ENCODE data around the gene PCSK6.

PCSK6 gene

DNA sequence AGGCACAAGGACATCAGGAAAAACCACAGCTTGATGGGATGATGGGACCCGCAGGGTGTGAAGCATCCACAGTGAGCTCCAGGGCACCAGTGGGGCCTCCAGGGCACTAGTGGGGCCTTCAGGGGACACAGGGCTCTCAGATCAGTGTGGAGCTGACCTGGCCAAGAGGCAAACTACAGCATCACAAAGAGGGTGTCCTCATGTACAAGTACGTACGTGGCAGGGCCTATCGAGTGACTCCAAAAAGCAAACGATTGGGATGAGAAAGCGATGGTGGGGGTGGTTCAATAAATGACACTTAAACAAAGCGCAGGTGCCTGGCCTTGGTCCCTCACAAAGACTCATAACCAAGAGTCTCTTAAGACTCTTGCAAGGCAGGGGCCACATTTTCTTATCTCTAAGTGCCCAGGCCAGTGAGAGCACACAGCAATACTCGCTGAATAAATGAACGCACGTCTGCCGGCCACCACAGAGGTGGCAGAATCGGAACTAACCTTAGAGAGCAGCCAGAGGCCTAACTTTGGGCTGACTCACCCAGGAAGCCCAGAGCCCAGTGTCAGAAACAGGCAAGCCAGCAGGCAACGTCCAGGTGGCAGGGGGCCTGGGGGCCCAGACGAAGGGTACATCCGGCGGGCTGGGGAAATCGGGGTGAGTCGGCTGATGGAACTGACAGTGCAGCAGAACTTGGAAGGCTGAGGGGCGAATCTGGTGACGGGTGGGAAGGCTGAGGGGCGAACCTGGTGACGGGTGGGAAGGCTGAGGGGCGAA, 8.7 kb downstream of the PCSK6 start:
- Histone ChIP-seq H3K27ac (no peak overlapping the region), H3K4me3 (no peak overlapping the region)
- DNase-seq (ENCODE audit: low spot score), result no peak
- TF ChIP-seq, protein P1, sequence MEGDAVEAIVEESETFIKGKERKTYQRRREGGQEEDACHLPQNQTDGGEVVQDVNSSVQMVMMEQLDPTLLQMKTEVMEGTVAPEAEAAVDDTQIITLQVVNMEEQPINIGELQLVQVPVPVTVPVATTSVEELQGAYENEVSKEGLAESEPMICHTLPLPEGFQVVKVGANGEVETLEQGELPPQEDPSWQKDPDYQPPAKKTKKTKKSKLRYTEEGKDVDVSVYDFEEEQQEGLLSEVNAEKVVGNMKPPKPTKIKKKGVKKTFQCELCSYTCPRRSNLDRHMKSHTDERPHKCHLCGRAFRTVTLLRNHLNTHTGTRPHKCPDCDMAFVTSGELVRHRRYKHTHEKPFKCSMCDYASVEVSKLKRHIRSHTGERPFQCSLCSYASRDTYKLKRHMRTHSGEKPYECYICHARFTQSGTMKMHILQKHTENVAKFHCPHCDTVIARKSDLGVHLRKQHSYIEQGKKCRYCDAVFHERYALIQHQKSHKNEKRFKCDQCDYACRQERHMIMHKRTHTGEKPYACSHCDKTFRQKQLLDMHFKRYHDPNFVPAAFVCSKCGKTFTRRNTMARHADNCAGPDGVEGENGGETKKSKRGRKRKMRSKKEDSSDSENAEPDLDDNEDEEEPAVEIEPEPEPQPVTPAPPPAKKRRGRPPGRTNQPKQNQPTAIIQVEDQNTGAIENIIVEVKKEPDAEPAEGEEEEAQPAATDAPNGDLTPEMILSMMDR (IDR thresholded peaks at IDR 0.05), result no peak

DNA sequence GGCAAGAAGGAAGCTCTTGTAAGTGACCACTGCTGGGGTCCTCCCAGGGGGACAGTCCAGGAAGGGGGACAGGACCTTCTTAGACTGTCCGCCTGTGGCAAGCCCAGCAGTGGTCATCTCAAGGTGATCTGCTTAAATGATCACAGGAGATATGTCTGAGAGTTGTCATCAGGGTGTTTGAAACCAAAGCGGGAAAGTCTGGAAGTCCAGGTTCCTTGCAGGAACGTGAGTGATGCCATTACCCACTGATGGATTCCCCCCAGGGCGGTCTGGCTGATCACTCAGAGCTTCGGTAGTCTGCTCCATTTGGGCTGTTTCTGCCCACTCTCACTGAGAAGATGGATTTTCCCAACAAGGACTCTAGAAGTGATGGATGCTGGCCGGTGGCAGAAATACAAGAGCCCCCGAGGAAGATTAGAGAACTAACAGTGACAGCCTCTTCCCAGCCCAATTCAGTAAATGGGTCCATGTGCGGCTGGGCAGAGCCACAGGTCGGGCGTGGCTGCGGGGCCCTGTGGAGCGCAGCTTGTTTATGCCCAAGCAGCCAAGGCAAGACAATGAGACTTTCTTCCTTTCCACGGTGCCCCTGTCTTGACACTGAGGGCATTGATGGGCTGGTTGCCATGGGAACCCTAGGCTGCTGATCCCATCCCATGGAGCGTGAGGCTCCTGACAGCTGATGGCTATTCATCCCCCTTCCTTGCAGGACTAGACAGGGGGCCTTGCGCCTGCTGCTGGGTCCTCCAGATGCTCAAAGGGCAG, 9.5 kb downstream of the PCSK6 start:
- H3K4me3 ChIP-seq, result no peak overlapping the region
- TF ChIP-seq, protein P1 (IDR thresholded peaks at IDR 0.05), result no peak
- no peak for DNase-seq (ENCODE audit: low spot score)

DNA sequence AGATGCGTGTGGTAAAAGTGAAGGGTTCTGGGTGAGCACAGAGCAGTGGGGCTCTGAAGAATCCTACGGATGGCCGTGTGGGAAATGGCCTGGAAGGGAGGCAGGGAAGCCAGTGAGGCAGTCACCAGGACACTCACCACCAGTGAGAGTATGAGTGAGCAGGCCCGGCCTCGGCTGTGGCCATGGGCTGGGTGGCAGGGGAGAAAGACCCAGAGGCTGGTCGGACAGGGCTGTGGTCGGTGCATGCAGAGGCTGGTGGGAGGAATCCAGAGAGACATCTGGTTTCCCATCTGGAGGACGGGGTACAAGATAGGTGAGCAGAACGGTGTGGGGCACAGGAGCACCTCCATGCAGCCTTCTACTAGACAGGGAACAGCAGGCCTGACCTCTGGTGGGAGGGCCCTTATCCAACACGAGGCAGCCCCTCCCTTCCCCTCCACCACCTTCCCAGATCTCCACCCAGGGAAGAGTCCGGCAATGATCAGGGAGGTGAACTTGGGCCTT, 10.1 kb downstream of the PCSK6 start:
- Histone ChIP-seq H3K4me3 (no peak overlapping the region), H3K27ac (no peak overlapping the region)
- no peak for DNase-seq (ENCODE audit: low spot score)
- TF ChIP-seq, protein P1 (IDR thresholded peaks at IDR 0.05), result no peak

More for the DNA sequence above, 9.5 kb downstream of the PCSK6 start:
- no peak overlapping the region for H3K27ac ChIP-seq

DNA sequence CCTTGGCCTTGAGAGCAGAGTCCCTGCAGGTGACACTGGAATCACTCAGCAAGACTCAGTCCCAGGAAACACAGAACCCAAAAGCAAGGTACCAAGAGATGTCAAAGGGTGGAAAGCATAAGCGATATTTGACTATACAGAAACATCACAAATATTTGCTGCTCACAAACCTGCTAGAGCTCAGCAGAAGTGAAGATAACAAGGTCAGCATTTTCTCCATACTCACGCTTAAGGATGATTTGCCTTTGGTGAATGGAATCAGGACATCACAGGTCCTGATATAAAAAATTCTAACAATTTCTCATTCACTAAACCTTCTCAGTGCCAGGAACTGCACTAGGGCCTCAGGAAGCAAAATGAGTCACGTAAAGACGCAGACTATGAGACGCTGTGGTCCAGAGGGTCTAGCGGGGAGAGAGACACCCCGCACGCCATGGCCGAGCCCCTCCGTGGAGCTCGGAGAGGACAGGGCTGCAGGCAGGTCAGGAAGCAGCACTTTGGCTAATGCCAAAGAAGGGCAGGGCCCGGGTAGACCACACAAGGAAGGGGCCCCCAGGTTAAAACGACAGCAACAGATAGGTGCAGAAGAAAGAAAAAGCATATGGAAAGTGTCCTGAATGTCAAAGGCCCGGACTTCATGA, 10.7 kb downstream of the PCSK6 start:
- Histone ChIP-seq H3K4me3 (no peak overlapping the region), H3K27ac (no peak overlapping the region)
- TF ChIP-seq, protein P1 (IDR thresholded peaks at IDR 0.05), result no peak
- DNase-seq (ENCODE audit: low spot score), result no peak

GRCh38 chr15:101477851-101478362, 11.6 kb downstream of the PCSK6 start:
- no peak overlapping the region for H3K4me3 ChIP-seq
- H3K27ac ChIP-seq, result no peak overlapping the region
- no peak for DNase-seq (ENCODE audit: low spot score)
- TF ChIP-seq, protein P1 (IDR thresholded peaks at IDR 0.05), result no peak

DNA sequence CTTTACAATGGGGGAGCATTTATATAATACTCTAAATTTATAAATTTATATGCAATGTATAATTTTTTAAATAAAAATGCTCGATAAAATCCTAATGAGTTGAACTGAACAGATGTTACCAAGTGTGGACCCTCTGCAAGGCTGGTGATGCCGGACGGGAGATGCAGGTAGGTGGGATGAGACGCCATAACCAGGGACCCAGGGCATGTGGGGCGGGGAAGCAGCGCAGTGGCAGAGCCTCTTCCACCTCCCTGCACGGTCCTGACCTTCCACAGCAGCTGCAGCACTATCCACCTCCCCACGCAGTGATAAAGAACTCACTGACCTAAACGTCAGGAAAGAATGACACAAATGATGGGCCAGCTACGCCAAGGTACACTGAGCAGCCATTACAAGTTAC, 12.8 kb downstream of the PCSK6 start:
- H3K4me3 ChIP-seq, result no peak overlapping the region
- TF ChIP-seq, protein P1 (IDR thresholded peaks at IDR 0.05), result no peak
- no peak overlapping the region for H3K27ac ChIP-seq
- no peak for DNase-seq (ENCODE audit: low spot score)

Data from coronary artery (tissue), 2 donors.